CD4-positive, alpha-beta T cell (primary cell): Measurements from ENCODE around the gene SLC9A2. TPM values are rescaled to one million over a fixed set of nuclear protein-coding genes. Genes with fewer than 3 reads are reported as not detected.

ENCODE experiments used
- ATAC-seq: fragments of 200-7000 bp; cut with Tn5 transposase; one replicate; pipeline ENCODE4 v1.10.0; 2022; ENCODE audit warnings: mild to moderate bottlenecking; ENCODE audit not compliant: poor library complexity
- CTCF ChIA-PET: fragments of 350-600 bp; sonication (Branson Sonifier 250); formaldehyde crosslinking; loops from one replicate; lab custom pipeline; 2021; ENCODE audit warnings: antibody characterized with exemption, inconsistent platforms; lab: Charles Lee
- POLR2A ChIA-PET: fragments of 350-600 bp; sonication (Branson Sonifier 250); formaldehyde crosslinking; loops from one replicate; lab custom pipeline; 2021; ENCODE audit warnings: antibody characterized with exemption, inconsistent platforms; lab: Charles Lee
- DNase-seq, 14 experiments: peaks; one replicate each; pipeline ENCODE4 v3.0.0-alpha.2; 2013 to 2020; ENCODE audit warnings: mixed read lengths in 2 of 14
- H3K27ac ChIP-seq, 2 donors: one replicate each; pipeline versions ENCODE4 v1.5.1 to v1.7.0; 2013; ENCODE audit warnings: low read length in 2 of 2, low read depth in 1 of 2, mild to moderate bottlenecking in 1 of 2
- H3K27me3 ChIP-seq, 2 experiments: 1 replicate in 1 of 2; 2 replicates in 1 of 2; pipeline versions ENCODE4 v1.6.1 to v1.7.0; 2013; ENCODE audit warnings: low read length in 2 of 2, control low read depth in 1 of 2, mild to moderate bottlenecking in 1 of 2, moderate library complexity in 1 of 2; ENCODE audit not compliant: insufficient read depth in 2 of 2, control insufficient read depth in 1 of 2
- H3K36me3 ChIP-seq: one replicate; pipeline ENCODE4 v1.6.1; 2013; ENCODE audit warnings: low read length, control low read depth; ENCODE audit not compliant: insufficient read depth
- H3K4me1 ChIP-seq: one replicate; pipeline ENCODE4 v1.6.1; 2013; ENCODE audit warnings: low read length, control low read depth; ENCODE audit not compliant: insufficient read depth
- H3K4me3 ChIP-seq: one replicate; pipeline ENCODE4 v1.5.1; 2013; ENCODE audit warnings: mild to moderate bottlenecking, low read length, moderate library complexity
- H3K9me3 ChIP-seq, 2 experiments: 1 replicate in 1 of 2; 2 replicates in 1 of 2; pipeline versions ENCODE4 v1.6.1 to v1.7.0; 2013; ENCODE audit warnings: low read length in 2 of 2, mild to moderate bottlenecking in 2 of 2, control low read depth in 1 of 2, moderate library complexity in 1 of 2; ENCODE audit not compliant: control insufficient read depth in 1 of 2, insufficient read depth in 1 of 2
- H3K27ac Mint-ChIP-seq: one replicate; pipeline ENCODE4 v1.8.0; 2020; ENCODE audit warnings: mixed read lengths
- H3K27me3 Mint-ChIP-seq: one replicate; pipeline ENCODE4 v1.8.0; 2021; ENCODE audit warnings: mixed read lengths
- H3K36me3 Mint-ChIP-seq: one replicate; pipeline ENCODE4 v1.8.0; 2021; ENCODE audit warnings: low read depth, mixed read lengths
- H3K4me1 Mint-ChIP-seq: one replicate; pipeline ENCODE4 v1.8.0; 2021; ENCODE audit warnings: low read depth, mixed read lengths
- H3K4me3 Mint-ChIP-seq: one replicate; pipeline ENCODE4 v1.8.0; 2020; ENCODE audit warnings: mild to moderate bottlenecking, mixed read lengths
- H3K9me3 Mint-ChIP-seq: one replicate; pipeline ENCODE4 v1.8.0; 2020; ENCODE audit warnings: mixed read lengths
- intact Hi-C, 2 experiments: fragments of 100-400 bp; cut with DNase I in 1 of 2; cut with micrococcal nuclease in 1 of 2; formaldehyde crosslinking; loops; one replicate each; pipeline versions ENCODE4 v1.15.1 to v1.9.0; 2023 to 2025; cut with DNase I, micrococcal nuclease
- total RNA-seq, 174 experiments: library from RNA in 2 of 174; stranded (reverse) in 2 of 174; gene quantifications; one replicate each; pipeline ENCODE4 v1.2.3 and lab custom pipeline; 2021 to 2026
- TF ChIP-seq, protein P1 (sequence below): fragments of 200-600 bp; IDR thresholded peaks from one replicate; pipeline ENCODE4 v1.8.0; 2022; ENCODE audit warnings: antibody characterized with exemption, mild to moderate bottlenecking

The SLC9A2 gene
- total RNA-seq, 2 experiments from 2014 or later, result not detected

GRCh38 chr2:102755284-102755683 lies 135.9 kb downstream of the SLC9A2 start:
- Mint-ChIP-seq H3K36me3 (no peaks in the 10 kb centered on the region), H3K27ac (no peak overlapping the region), H3K4me3 (no peak overlapping the region), H3K9me3 (no peaks in the 10 kb centered on the region), H3K4me1 (no peaks in the 10 kb centered on the region), H3K27me3 (no peaks in the 10 kb centered on the region)
- Histone ChIP-seq H3K4me3 (no peak overlapping the region), H3K4me1 (no peaks in the 10 kb centered on the region), H3K36me3 (no peaks in the 10 kb centered on the region), H3K9me3 (no peaks in the 10 kb centered on the region), H3K27ac (no peak overlapping the region), H3K27me3 (no peaks in the 10 kb centered on the region)
- no peak for ATAC-seq
- TF ChIP-seq, protein P1, sequence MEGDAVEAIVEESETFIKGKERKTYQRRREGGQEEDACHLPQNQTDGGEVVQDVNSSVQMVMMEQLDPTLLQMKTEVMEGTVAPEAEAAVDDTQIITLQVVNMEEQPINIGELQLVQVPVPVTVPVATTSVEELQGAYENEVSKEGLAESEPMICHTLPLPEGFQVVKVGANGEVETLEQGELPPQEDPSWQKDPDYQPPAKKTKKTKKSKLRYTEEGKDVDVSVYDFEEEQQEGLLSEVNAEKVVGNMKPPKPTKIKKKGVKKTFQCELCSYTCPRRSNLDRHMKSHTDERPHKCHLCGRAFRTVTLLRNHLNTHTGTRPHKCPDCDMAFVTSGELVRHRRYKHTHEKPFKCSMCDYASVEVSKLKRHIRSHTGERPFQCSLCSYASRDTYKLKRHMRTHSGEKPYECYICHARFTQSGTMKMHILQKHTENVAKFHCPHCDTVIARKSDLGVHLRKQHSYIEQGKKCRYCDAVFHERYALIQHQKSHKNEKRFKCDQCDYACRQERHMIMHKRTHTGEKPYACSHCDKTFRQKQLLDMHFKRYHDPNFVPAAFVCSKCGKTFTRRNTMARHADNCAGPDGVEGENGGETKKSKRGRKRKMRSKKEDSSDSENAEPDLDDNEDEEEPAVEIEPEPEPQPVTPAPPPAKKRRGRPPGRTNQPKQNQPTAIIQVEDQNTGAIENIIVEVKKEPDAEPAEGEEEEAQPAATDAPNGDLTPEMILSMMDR, result no peak
- no peak for DNase-seq
- POLR2A ChIA-PET, result no interaction called here
- CTCF ChIA-PET, result no interaction called here
- intact Hi-C loops, result no loop called here

- H3K36me3 Mint-ChIP-seq, result peaks cover 9% of the 10 kb centered on the region
- H3K27ac Mint-ChIP-seq, result no peak overlapping the region
- H3K27me3 Mint-ChIP-seq, result no peaks in the 10 kb centered on the region
- POLR2A ChIA-PET, result no interaction called here
- TF ChIP-seq, protein P1, result no peak
- no peaks in the 10 kb centered on the region for H3K9me3 Mint-ChIP-seq
- ATAC-seq, result no peak
- CTCF ChIA-PET, result interaction anchor here (0.6 kb wide), 1 partner anchor 28 kb away, joined by 3 read pairs; no protein-coding TSS in a partner anchor
- H3K4me1 Mint-ChIP-seq, result no peaks in the 10 kb centered on the region
- intact Hi-C loops, result no loop called here
- Histone ChIP-seq H3K4me3 (no peak overlapping the region), H3K27ac (no peak overlapping the region), H3K9me3 (no peaks in the 10 kb centered on the region), H3K4me1 (no peaks in the 10 kb centered on the region), H3K27me3 (no peaks in the 10 kb centered on the region), H3K36me3 (no peaks in the 10 kb centered on the region)
- H3K4me3 Mint-ChIP-seq, result no peak overlapping the region
- DNase-seq, result no peak
These were observed 139.1 kb downstream of the SLC9A2 start for GRCh38 chr2:102758439-102758838.

Other genes with a start within 250 kb of the SLC9A2 start
- gene IL18RAP, start 196.4 kb upstream of the SLC9A2 start, total RNA-seq, result 1 to 10 TPM; 2.3 to 2.6 TPM
- not detected for gene SLC9A4, start 146.3 kb upstream of the SLC9A2 start, total RNA-seq
- gene TMEM182, start 142.5 kb downstream of the SLC9A2 start, total RNA-seq, result 1 to 10 TPM; 2.0 to 2.7 TPM